ENCODE results near the gene TNFRSF18.

GRCh38 chr1:1187938-1188337 lies 18.5 kb downstream of the TNFRSF18 start:
- TF ChIP-seq POLR2A (IDR thresholded peaks at IDR 0.05) (no peak), EP300 (IDR thresholded peaks at IDR 0.05) (no peak), CTCF (IDR thresholded peaks at IDR 0.05) (no peak)
